ENCODE data around the gene HINT1. TPM values are rescaled to one million over a fixed set of nuclear protein-coding genes. Genes with fewer than 3 reads are reported as not detected.

Gene HINT1
- total RNA-seq, 5 donors from 2014 or later (not counting 1 experiment from before 2014, with no cell fraction given) = 204 to 240 (median 238) TPM

GRCh38 chr5:131114754-131115153, 50.3 kb downstream of the HINT1 start:
- H3K27me3 ChIP-seq (replicated peaks in 1 of 2; ENCODE audit: control insufficient read depth in 2 of 2, extremely low read depth in 1 of 2, insufficient read depth in 2 of 2, low read length in 1 of 2) = no peaks in the 10 kb centered on the region
- no peaks in the 10 kb centered on the region for H3K36me3 Mint-ChIP-seq
- no peaks in the 10 kb centered on the region for H3K27me3 Mint-ChIP-seq
- no CpG with 5 or more reads among the region's 2 CpGs for WGBS (ENCODE audit: insufficient coverage)
- CTCF ChIA-PET = interaction anchor here (0.6 to 2.3 kb wide), 2 partner anchors 243 to 1408 kb away, joined by 5 to 7 read pairs; no protein-coding TSS in a partner anchor
- no peak overlapping the region for H3K27ac Mint-ChIP-seq
- H3K4me3 Mint-ChIP-seq = no peak overlapping the region
- H3K4me1 Mint-ChIP-seq = peaks cover 2 to 3% (median 2%) of the 10 kb centered on the region in 3 donors
- H3K4me3 ChIP-seq (ENCODE audit: control insufficient read depth in 1 of 2, extremely low read depth in 1 of 2, low read length in 1 of 2) = no peak overlapping the region
- no peaks in the 10 kb centered on the region for H3K36me3 ChIP-seq (ENCODE audit: control insufficient read depth in 2 of 2, extremely low read depth in 1 of 2, insufficient read depth in 1 of 2, low read length in 1 of 2)
- ATAC-seq (replicated peaks in 1 of 4) = no peak
- H3K9me3 ChIP-seq = no peaks in the 10 kb centered on the region
- no peaks in the 10 kb centered on the region for H3K9me3 Mint-ChIP-seq
- no peak for DNase-seq
- H3K27ac ChIP-seq (ENCODE audit: low read length) = no peak overlapping the region
- no peaks in the 10 kb centered on the region for H3K4me1 ChIP-seq (ENCODE audit: control insufficient read depth in 1 of 2, extremely low read depth in 1 of 2, insufficient read depth in 2 of 2, low read length in 2 of 2)
- POLR2A ChIA-PET = no interaction called here

- Mint-ChIP-seq H3K27me3 (no peaks in the 10 kb centered on the region), H3K4me3 (no peak overlapping the region), H3K9me3 (no peaks in the 10 kb centered on the region), H3K27ac (no peak overlapping the region), H3K36me3 (no peaks in the 10 kb centered on the region), H3K4me1 (peaks cover 4 to 9% (median 5%) of the 10 kb centered on the region in 3 donors)
- no peaks in the 10 kb centered on the region for H3K4me1 ChIP-seq (ENCODE audit: control insufficient read depth in 1 of 2, extremely low read depth in 1 of 2, insufficient read depth in 2 of 2, low read length in 2 of 2)
- no peak overlapping the region for H3K4me3 ChIP-seq (ENCODE audit: control insufficient read depth in 1 of 2, extremely low read depth in 1 of 2, low read length in 1 of 2)
- H3K27me3 ChIP-seq (replicated peaks in 1 of 2; ENCODE audit: control insufficient read depth in 2 of 2, extremely low read depth in 1 of 2, insufficient read depth in 2 of 2, low read length in 1 of 2) = no peaks in the 10 kb centered on the region
- H3K9me3 ChIP-seq = no peaks in the 10 kb centered on the region
- WGBS (ENCODE audit: insufficient coverage) = 94% methylated on average over 2 of the region's 13 CpGs
- POLR2A ChIA-PET = interaction anchor here in 1 of 2 donors (0.6 kb wide), 1 partner anchor 700 kb away, joined by 3 read pairs; no protein-coding TSS in a partner anchor
- no peak for DNase-seq
- CTCF ChIA-PET = interaction anchor here (0.6 to 3.4 kb wide), 4 partner anchors 241 to 1341 kb away, joined by 3 to 23 read pairs (median 9); no protein-coding TSS in a partner anchor
- H3K27ac ChIP-seq (ENCODE audit: low read length) = no peak overlapping the region
- H3K36me3 ChIP-seq (ENCODE audit: control insufficient read depth in 2 of 2, extremely low read depth in 1 of 2, insufficient read depth in 1 of 2, low read length in 1 of 2) = no peaks in the 10 kb centered on the region
- no peak for ATAC-seq (replicated peaks in 1 of 4)
These were observed 52.6 kb downstream of the HINT1 start for GRCh38 chr5:131112424-131112823.

- no peaks in the 10 kb centered on the region for H3K27me3 Mint-ChIP-seq
- Histone ChIP-seq H3K4me1 (ENCODE audit: control insufficient read depth in 1 of 2, extremely low read depth in 1 of 2, insufficient read depth in 2 of 2, low read length in 2 of 2) (no peaks in the 10 kb centered on the region), H3K36me3 (ENCODE audit: control insufficient read depth in 2 of 2, extremely low read depth in 1 of 2, insufficient read depth in 1 of 2, low read length in 1 of 2) (no peaks in the 10 kb centered on the region), H3K27me3 (replicated peaks in 1 of 2; ENCODE audit: control insufficient read depth in 2 of 2, extremely low read depth in 1 of 2, insufficient read depth in 2 of 2, low read length in 1 of 2) (no peaks in the 10 kb centered on the region), H3K4me3 (ENCODE audit: control insufficient read depth in 1 of 2, extremely low read depth in 1 of 2, low read length in 1 of 2) (no peak overlapping the region), H3K27ac (ENCODE audit: low read length) (no peak overlapping the region), H3K9me3 (no peaks in the 10 kb centered on the region)
- no peaks in the 10 kb centered on the region for H3K9me3 Mint-ChIP-seq
- ATAC-seq (replicated peaks in 1 of 4) (no peak), DNase-seq (no peak)
- no peak overlapping the region for H3K27ac Mint-ChIP-seq
- CTCF ChIA-PET = interaction anchor here (1.0 to 4.0 kb wide), 4 partner anchors 11 to 1339 kb away, joined by 3 to 35 read pairs (median 9); no protein-coding TSS in a partner anchor
- no peaks in the 10 kb centered on the region for H3K36me3 Mint-ChIP-seq
- no CpG with 5 or more reads among the region's 5 CpGs for WGBS (ENCODE audit: insufficient coverage)
- H3K4me1 Mint-ChIP-seq = peaks cover 4 to 15% (median 5%) of the 10 kb centered on the region in 3 donors
- POLR2A ChIA-PET = no interaction called here
- no peak overlapping the region for H3K4me3 Mint-ChIP-seq
These were observed 54.8 kb downstream of the HINT1 start for GRCh38 chr5:131110256-131110594.

GRCh38 chr5:131109540-131110255, 55.4 kb downstream of the HINT1 start:
- POLR2A ChIA-PET = no interaction called here
- Histone ChIP-seq H3K27ac (ENCODE audit: low read length) (no peak overlapping the region), H3K4me1 (ENCODE audit: control insufficient read depth in 1 of 2, extremely low read depth in 1 of 2, insufficient read depth in 2 of 2, low read length in 2 of 2) (peaks cover 0 to 2% of the 10 kb centered on the region in 2 experiments), H3K27me3 (replicated peaks in 1 of 2; ENCODE audit: control insufficient read depth in 2 of 2, extremely low read depth in 1 of 2, insufficient read depth in 2 of 2, low read length in 1 of 2) (no peaks in the 10 kb centered on the region), H3K4me3 (ENCODE audit: control insufficient read depth in 1 of 2, extremely low read depth in 1 of 2, low read length in 1 of 2) (no peak overlapping the region), H3K9me3 (no peaks in the 10 kb centered on the region), H3K36me3 (ENCODE audit: control insufficient read depth in 2 of 2, extremely low read depth in 1 of 2, insufficient read depth in 1 of 2, low read length in 1 of 2) (no peaks in the 10 kb centered on the region)
- Mint-ChIP-seq H3K4me1 (peaks cover 4 to 15% (median 5%) of the 10 kb centered on the region in 3 donors), H3K27ac (no peak overlapping the region), H3K9me3 (no peaks in the 10 kb centered on the region), H3K27me3 (no peaks in the 10 kb centered on the region), H3K36me3 (no peaks in the 10 kb centered on the region), H3K4me3 (no peak overlapping the region)
- DNase-seq = peak in 20 of 35 experiments; percentile 2 to 67 (median 14)
- no CpG with 5 or more reads among the region's 2 CpGs for WGBS (ENCODE audit: insufficient coverage)
- CTCF ChIA-PET = interaction anchor here (0.6 to 4.0 kb wide), 10 partner anchors 10 to 1340 kb away, joined by 3 to 35 read pairs (median 4); no protein-coding TSS in a partner anchor
- peak; percentile 59 to 73 (median 62) for ATAC-seq (replicated peaks in 1 of 4)

Other genes with a start within 250 kb of the HINT1 start
- 10 to 100 TPM in 3 of 5 donors, 1 to 10 TPM in 2; 7.5 to 17.0 (median 12.9) TPM for gene LYRM7, start 5.7 kb upstream of the HINT1 start, total RNA-seq
- gene CDC42SE2, start 98.8 kb upstream of the HINT1 start, total RNA-seq = 100 to 1,000 TPM; 229 to 259 (median 238) TPM

All from T-cell (primary cell).